Measurements from ENCODE around the gene ATP2A2. TPM values are rescaled to one million over a fixed set of nuclear protein-coding genes. Genes with fewer than 3 reads are reported as not detected.
"Not testable (repeated sequence)": the region's sequence is repeated elsewhere in the genome, so short reads cannot be mapped to it uniquely, and the experiment has no call there.

ATP2A2 gene
- total and polyA plus RNA-seq, 4 donors: 129 to 304 (median 263) TPM

- Histone ChIP-seq H3K9me3 (ENCODE audit: control insufficient read depth, insufficient read depth, low read length) (no peaks in the 10 kb centered on the region), H3K27ac (ENCODE audit: low read depth, low read length) (no peak overlapping the region), H3K36me3 (ENCODE audit: control insufficient read depth, insufficient read depth, low read length) (peaks cover 16% of the 10 kb centered on the region), H3K4me1 (ENCODE audit: control insufficient read depth, insufficient read depth, low read length) (peaks cover 6% of the 10 kb centered on the region), H3K4me3 (ENCODE audit: low read depth, low read length) (no peak overlapping the region), H3K27me3 (ENCODE audit: control insufficient read depth, insufficient read depth, low read length) (no peaks in the 10 kb centered on the region)
- no peak for DNase-seq (ENCODE audit: low read depth in 4 of 6, low spot score in 6 of 6)
- WGBS (ENCODE audit: insufficient coverage): 86% methylated on average over 2 of the region's 7 CpGs
Observed at GRCh38 chr12:110354172-110354780, 73.2 kb downstream of the ATP2A2 start.

GRCh38 chr12:110355073-110355472 lies 74.0 kb downstream of the ATP2A2 start:
- DNase-seq (ENCODE audit: low read depth in 4 of 6, low spot score in 6 of 6): no peak
- no peak overlapping the region for H3K27ac ChIP-seq (ENCODE audit: low read depth, low read length)
- H3K27me3 ChIP-seq (ENCODE audit: control insufficient read depth, insufficient read depth, low read length): no peaks in the 10 kb centered on the region
- no peaks in the 10 kb centered on the region for H3K4me1 ChIP-seq (ENCODE audit: control insufficient read depth, insufficient read depth, low read length)
- H3K9me3 ChIP-seq (ENCODE audit: control insufficient read depth, insufficient read depth, low read length): no peaks in the 10 kb centered on the region
- H3K4me3 ChIP-seq (ENCODE audit: low read depth, low read length): no peak overlapping the region
- H3K36me3 ChIP-seq (ENCODE audit: control insufficient read depth, insufficient read depth, low read length): peaks cover 9% of the 10 kb centered on the region
- no CpG with 5 or more reads among the region's 3 CpGs for WGBS (ENCODE audit: insufficient coverage)

GRCh38 chr12:110358384-110359097 lies 77.5 kb downstream of the ATP2A2 start:
- not testable (repeated sequence) for H3K4me1 ChIP-seq (ENCODE audit: control insufficient read depth, insufficient read depth, low read length); H3K4me3 ChIP-seq (ENCODE audit: low read depth, low read length); H3K9me3 ChIP-seq (ENCODE audit: control insufficient read depth, insufficient read depth, low read length); H3K36me3 ChIP-seq (ENCODE audit: control insufficient read depth, insufficient read depth, low read length); H3K27me3 ChIP-seq (ENCODE audit: control insufficient read depth, insufficient read depth, low read length); H3K27ac ChIP-seq (ENCODE audit: low read depth, low read length)
- DNase-seq (ENCODE audit: low read depth in 4 of 6, low spot score in 6 of 6): peak in 2 of 6 donors; percentile 30 to 36
- 93% methylated on average over 6 of the region's 8 CpGs for WGBS (ENCODE audit: insufficient coverage)

GRCh38 chr12:110361216-110361615 lies 80.2 kb downstream of the ATP2A2 start:
- Histone ChIP-seq H3K27me3 (ENCODE audit: control insufficient read depth, insufficient read depth, low read length) (no peaks in the 10 kb centered on the region), H3K4me3 (ENCODE audit: low read depth, low read length) (no peak overlapping the region), H3K27ac (ENCODE audit: low read depth, low read length) (no peak overlapping the region), H3K9me3 (ENCODE audit: control insufficient read depth, insufficient read depth, low read length) (no peaks in the 10 kb centered on the region), H3K36me3 (ENCODE audit: control insufficient read depth, insufficient read depth, low read length) (no peaks in the 10 kb centered on the region), H3K4me1 (ENCODE audit: control insufficient read depth, insufficient read depth, low read length) (peaks cover 6% of the 10 kb centered on the region)
- DNase-seq (ENCODE audit: low read depth in 4 of 6, low spot score in 6 of 6): no peak
- WGBS (ENCODE audit: insufficient coverage): no CpG with 5 or more reads among the region's 1 CpG

GRCh38 chr12:110365489-110366320 lies 84.7 kb downstream of the ATP2A2 start:
- Histone ChIP-seq H3K27ac (ENCODE audit: low read depth, low read length) (peak overlapping the region; percentile 25), H3K27me3 (ENCODE audit: control insufficient read depth, insufficient read depth, low read length) (no peaks in the 10 kb centered on the region), H3K9me3 (ENCODE audit: control insufficient read depth, insufficient read depth, low read length) (no peaks in the 10 kb centered on the region), H3K4me1 (ENCODE audit: control insufficient read depth, insufficient read depth, low read length) (peaks cover 19% of the 10 kb centered on the region), H3K4me3 (ENCODE audit: low read depth, low read length) (no peak overlapping the region), H3K36me3 (ENCODE audit: control insufficient read depth, insufficient read depth, low read length) (peaks cover 7% of the 10 kb centered on the region)
- 79% methylated on average over 5 of the region's 7 CpGs for WGBS (ENCODE audit: insufficient coverage)
- no peak for DNase-seq (ENCODE audit: low read depth in 4 of 6, low spot score in 6 of 6)

- peaks cover 19% of the 10 kb centered on the region for H3K4me1 ChIP-seq (ENCODE audit: control insufficient read depth, insufficient read depth, low read length)
- peak overlapping the region; percentile 40 for H3K27ac ChIP-seq (ENCODE audit: low read depth, low read length)
- H3K9me3 ChIP-seq (ENCODE audit: control insufficient read depth, insufficient read depth, low read length): no peaks in the 10 kb centered on the region
- no peak for DNase-seq (ENCODE audit: low read depth in 4 of 6, low spot score in 6 of 6)
- peaks cover 15% of the 10 kb centered on the region for H3K36me3 ChIP-seq (ENCODE audit: control insufficient read depth, insufficient read depth, low read length)
- 84% methylated on average over 9 of the region's 13 CpGs for WGBS (ENCODE audit: insufficient coverage)
- H3K27me3 ChIP-seq (ENCODE audit: control insufficient read depth, insufficient read depth, low read length): no peaks in the 10 kb centered on the region
- no peak overlapping the region for H3K4me3 ChIP-seq (ENCODE audit: low read depth, low read length)
Observed at GRCh38 chr12:110366321-110367142, 85.5 kb downstream of the ATP2A2 start.

- WGBS (ENCODE audit: insufficient coverage): 60% methylated on average over 11 of the region's 15 CpGs
- H3K27ac ChIP-seq (ENCODE audit: low read depth, low read length): peak overlapping the region; percentile 40
- DNase-seq (ENCODE audit: low read depth in 4 of 6, low spot score in 6 of 6): peak in 3 of 6 donors; percentile 13 to 70 (median 65)
- H3K27me3 ChIP-seq (ENCODE audit: control insufficient read depth, insufficient read depth, low read length): no peaks in the 10 kb centered on the region
- H3K36me3 ChIP-seq (ENCODE audit: control insufficient read depth, insufficient read depth, low read length): peaks cover 23% of the 10 kb centered on the region
- no peaks in the 10 kb centered on the region for H3K9me3 ChIP-seq (ENCODE audit: control insufficient read depth, insufficient read depth, low read length)
- H3K4me1 ChIP-seq (ENCODE audit: control insufficient read depth, insufficient read depth, low read length): peaks cover 19% of the 10 kb centered on the region
- H3K4me3 ChIP-seq (ENCODE audit: low read depth, low read length): no peak overlapping the region
Observed at GRCh38 chr12:110367181-110367864, 86.3 kb downstream of the ATP2A2 start.

- Histone ChIP-seq H3K9me3 (ENCODE audit: control insufficient read depth, insufficient read depth, low read length) (no peaks in the 10 kb centered on the region), H3K36me3 (ENCODE audit: control insufficient read depth, insufficient read depth, low read length) (peaks cover 41% of the 10 kb centered on the region), H3K4me1 (ENCODE audit: control insufficient read depth, insufficient read depth, low read length) (peaks cover 19% of the 10 kb centered on the region), H3K4me3 (ENCODE audit: low read depth, low read length) (no peak overlapping the region), H3K27ac (ENCODE audit: low read depth, low read length) (no peak overlapping the region), H3K27me3 (ENCODE audit: control insufficient read depth, insufficient read depth, low read length) (no peaks in the 10 kb centered on the region)
- WGBS (ENCODE audit: insufficient coverage): 100% methylated on average over 8 of the region's 8 CpGs
- no peak for DNase-seq (ENCODE audit: low read depth in 4 of 6, low spot score in 6 of 6)
Observed at GRCh38 chr12:110369992-110370391, 88.9 kb downstream of the ATP2A2 start.

Measured in spinal cord (tissue), 10 donors.